HG02981 (cell line): Measurements from ENCODE around the gene C6orf136.
"Not testable (repeated sequence)": the region's sequence is repeated elsewhere in the genome, so short reads cannot be mapped to it uniquely, and the experiment has no call there.

Experiments used
- ATAC-seq: cut with Tn5 transposase; IDR thresholded peaks from one replicate; pipeline ENCODE4 v1.9.1; 2021; ENCODE audit warnings: mild to moderate bottlenecking, moderate library complexity; ENCODE audit not compliant: unreplicated experiment

C6orf136 gene

GRCh38 chr6:30646450-30647241 is at the start of gene C6orf136:
Gene C6orf136, plus strand, starts transcription at chr6:30647133. Its CDS starts 99 bp downstream, at chr6:30647232.
- ATAC-seq, result peak; percentile 57

- ATAC-seq, result not testable (repeated sequence)
Measured at GRCh38 chr6:30597315-30598144, 49.4 kb upstream of the C6orf136 start.

GRCh38 chr6:30598912-30599624 is 47.9 kb upstream of the C6orf136 start:
- ATAC-seq, result no peak

- no peak for ATAC-seq
Measured at GRCh38 chr6:30599625-30600324, 47.2 kb upstream of the C6orf136 start.

GRCh38 chr6:30600451-30600961 is 46.4 kb upstream of the C6orf136 start:
- ATAC-seq, result no peak

- ATAC-seq, result no peak
Measured at GRCh38 chr6:30601436-30601814, 45.5 kb upstream of the C6orf136 start.

- ATAC-seq, result no peak
Measured at GRCh38 chr6:30601815-30602641, 44.9 kb upstream of the C6orf136 start.

- no peak for ATAC-seq
Measured at GRCh38 chr6:30603961-30604360, 43.0 kb upstream of the C6orf136 start.

- no peak for ATAC-seq
Measured at GRCh38 chr6:30610065-30610464, 36.9 kb upstream of the C6orf136 start.

GRCh38 chr6:30611150-30611855 is 35.6 kb upstream of the C6orf136 start:
- ATAC-seq, result no peak

- no peak for ATAC-seq
Measured at GRCh38 chr6:30611856-30612194, 35.1 kb upstream of the C6orf136 start.

- ATAC-seq, result no peak
Measured at GRCh38 chr6:30612213-30612612, 34.7 kb upstream of the C6orf136 start.

GRCh38 chr6:30612687-30613248 is 34.2 kb upstream of the C6orf136 start:
- no peak for ATAC-seq

- ATAC-seq, result no peak
Measured at GRCh38 chr6:30613251-30614043, 33.5 kb upstream of the C6orf136 start.

- no peak for ATAC-seq
Measured at GRCh38 chr6:30614044-30614842, 32.7 kb upstream of the C6orf136 start.

- ATAC-seq, result peak; percentile 39
Measured at GRCh38 chr6:30614843-30615218, 32.1 kb upstream of the C6orf136 start.

- ATAC-seq, result no peak
Measured at GRCh38 chr6:30615219-30615957, 31.5 kb upstream of the C6orf136 start.
